Lower lobe of right lung (tissue), 2 donors: ENCODE data around the gene COTL1. TPM values are rescaled to one million over a fixed set of nuclear protein-coding genes. Genes with fewer than 3 reads are reported as not detected.
"Not testable (repeated sequence)": the region's sequence is repeated elsewhere in the genome, so short reads cannot be mapped to it uniquely, and the experiment has no call there.

Source experiments
- ATAC-seq, 2 donors: fragments of 200-7000 bp; cut with Tn5 transposase; one replicate each; pipeline ENCODE4 v1.9.1; 2020 to 2022; ENCODE audit warnings: mild to moderate bottlenecking in 2 of 2, moderate library complexity in 2 of 2
- DNase-seq: peaks from one replicate; pipeline ENCODE4 v3.0.0-alpha.2; 2020
- H3K27ac ChIP-seq: fragments of 200-600 bp; one replicate; pipeline ENCODE4 v1.8.0; 2022
- H3K27me3 ChIP-seq: fragments of 200-600 bp; one replicate; pipeline ENCODE4 v1.8.0; 2022; ENCODE audit warnings: low read depth
- H3K36me3 ChIP-seq: fragments of 200-600 bp; one replicate; pipeline ENCODE4 v1.8.0; 2022; ENCODE audit warnings: mild to moderate bottlenecking
- H3K4me1 ChIP-seq: fragments of 200-600 bp; one replicate; pipeline ENCODE4 v1.8.0; 2022
- H3K4me3 ChIP-seq: fragments of 200-600 bp; one replicate; pipeline ENCODE4 v1.8.0; 2022; ENCODE audit warnings: mild to moderate bottlenecking
- H3K9me3 ChIP-seq: fragments of 200-600 bp; one replicate; pipeline ENCODE4 v1.8.0; 2022
- CTCF ChIP-seq: fragments of 200-600 bp; IDR thresholded peaks from one replicate; pipeline ENCODE4 v1.8.0; 2022; ENCODE audit warnings: antibody characterized with exemption, mild to moderate bottlenecking
- intact Hi-C: fragments of 100-400 bp; cut with DNase I; formaldehyde crosslinking; loops from one replicate; pipeline ENCODE4 v1.11.0; 2022
- total RNA-seq: library from RNA; stranded (reverse); fragmentation: NEBNext Ultra II Directional; extraction: Animal tissue kit (Norgen Biotek cat#: 25700); gene quantifications from one replicate; pipeline ENCODE4 v1.2.1, GENCODE V29; 2021
- donor health status: DM: no; HTN: yes; CAD: no; lungs with severe emphysema.

COTL1 gene
- total RNA-seq, 1 donor from 2014 or later = 221 TPM

GRCh38 chr16:84559311-84559932 is 58.5 kb downstream of the COTL1 start:
- Histone ChIP-seq H3K9me3 (no peaks in the 10 kb centered on the region), H3K27ac (no peak overlapping the region), H3K4me3 (no peak overlapping the region), H3K27me3 (no peaks in the 10 kb centered on the region), H3K4me1 (peaks cover 6% of the 10 kb centered on the region), H3K36me3 (no peaks in the 10 kb centered on the region)
- intact Hi-C loops = no loop called here
- no peak for DNase-seq
- no peak for TF ChIP-seq CTCF
- no peak for ATAC-seq

DNA sequence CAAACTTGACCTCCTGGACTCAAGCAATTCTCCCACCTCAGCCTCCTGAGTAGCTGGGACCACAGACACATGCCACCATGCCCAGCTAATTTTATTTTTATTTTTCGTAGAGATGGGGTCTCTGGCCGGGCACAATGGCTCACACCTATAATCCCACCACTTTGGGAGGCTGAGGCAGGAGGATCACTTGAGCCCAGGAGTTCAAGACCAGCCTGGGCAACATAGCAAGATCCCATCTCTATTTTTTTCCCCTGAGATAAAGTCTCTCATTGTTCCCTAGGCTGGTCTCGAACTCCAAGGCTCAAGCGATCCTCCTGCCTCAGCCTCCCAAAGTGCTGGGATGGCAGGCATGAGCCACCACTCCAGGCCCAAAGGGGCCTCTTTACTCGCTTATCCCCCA is 59.0 kb downstream of the COTL1 start:
- H3K27me3 ChIP-seq, intact Hi-C loops, H3K36me3 ChIP-seq, H3K9me3 ChIP-seq, H3K4me3 ChIP-seq, H3K4me1 ChIP-seq, H3K27ac ChIP-seq, ATAC-seq: not testable (repeated sequence)
- DNase-seq = peak; percentile 5

DNA sequence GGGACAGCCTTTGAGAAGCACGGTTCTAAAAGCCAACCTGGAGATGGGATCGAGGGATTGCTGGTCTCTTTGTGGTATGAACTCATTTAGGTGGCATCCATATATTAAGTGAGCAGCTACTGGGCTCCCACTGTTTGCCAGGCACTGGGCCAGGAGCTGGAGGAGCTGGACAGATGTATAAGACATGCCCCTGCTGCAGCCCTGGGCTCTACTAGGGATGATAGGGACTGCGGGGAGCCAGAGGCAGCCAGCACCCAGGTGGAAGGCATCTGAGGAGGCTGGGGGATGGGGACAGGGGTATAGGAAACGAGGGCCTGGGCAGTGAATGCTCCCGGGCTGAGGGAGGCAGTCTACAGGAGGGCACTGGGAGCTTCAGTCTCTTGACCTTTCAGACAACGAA is 60.4 kb downstream of the COTL1 start:
- H3K9me3 ChIP-seq = no peaks in the 10 kb centered on the region

DNA sequence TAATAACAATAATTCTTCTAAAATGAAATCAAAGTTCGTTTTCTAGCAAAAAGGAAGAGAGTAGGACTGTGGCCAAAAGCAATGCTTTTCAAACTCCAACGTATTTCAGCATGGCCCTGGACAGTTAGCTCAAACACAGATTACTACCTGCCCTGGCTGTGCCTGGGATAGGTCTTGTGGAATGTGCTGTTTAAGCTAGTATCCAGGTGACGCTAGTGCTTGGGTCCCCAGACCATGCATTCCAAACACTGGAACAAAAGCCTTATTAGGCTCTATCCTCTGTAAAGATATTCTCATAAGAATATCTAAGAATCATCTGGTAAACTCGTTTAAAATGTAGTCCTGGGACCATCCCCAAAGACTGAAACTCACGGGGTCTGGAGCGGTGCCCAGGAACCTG is 60.8 kb downstream of the COTL1 start:
- H3K4me3 ChIP-seq = no peak overlapping the region
- intact Hi-C loops = no loop called here
- no peak for TF ChIP-seq CTCF
- DNase-seq (no peak), ATAC-seq (no peak)
- no peaks in the 10 kb centered on the region for H3K9me3 ChIP-seq
- no peak overlapping the region for H3K27ac ChIP-seq
- no peaks in the 10 kb centered on the region for H3K36me3 ChIP-seq
- no peaks in the 10 kb centered on the region for H3K27me3 ChIP-seq
- no peaks in the 10 kb centered on the region for H3K4me1 ChIP-seq

More for the DNA sequence above, 60.4 kb downstream of the COTL1 start:
- Histone ChIP-seq H3K27ac (no peak overlapping the region), H3K27me3 (no peaks in the 10 kb centered on the region), H3K4me1 (no peaks in the 10 kb centered on the region), H3K36me3 (no peaks in the 10 kb centered on the region), H3K4me3 (no peak overlapping the region)
- peak; percentile 27 for DNase-seq
- intact Hi-C loops = no loop called here
- no peak for TF ChIP-seq CTCF
- ATAC-seq = no peak

DNA sequence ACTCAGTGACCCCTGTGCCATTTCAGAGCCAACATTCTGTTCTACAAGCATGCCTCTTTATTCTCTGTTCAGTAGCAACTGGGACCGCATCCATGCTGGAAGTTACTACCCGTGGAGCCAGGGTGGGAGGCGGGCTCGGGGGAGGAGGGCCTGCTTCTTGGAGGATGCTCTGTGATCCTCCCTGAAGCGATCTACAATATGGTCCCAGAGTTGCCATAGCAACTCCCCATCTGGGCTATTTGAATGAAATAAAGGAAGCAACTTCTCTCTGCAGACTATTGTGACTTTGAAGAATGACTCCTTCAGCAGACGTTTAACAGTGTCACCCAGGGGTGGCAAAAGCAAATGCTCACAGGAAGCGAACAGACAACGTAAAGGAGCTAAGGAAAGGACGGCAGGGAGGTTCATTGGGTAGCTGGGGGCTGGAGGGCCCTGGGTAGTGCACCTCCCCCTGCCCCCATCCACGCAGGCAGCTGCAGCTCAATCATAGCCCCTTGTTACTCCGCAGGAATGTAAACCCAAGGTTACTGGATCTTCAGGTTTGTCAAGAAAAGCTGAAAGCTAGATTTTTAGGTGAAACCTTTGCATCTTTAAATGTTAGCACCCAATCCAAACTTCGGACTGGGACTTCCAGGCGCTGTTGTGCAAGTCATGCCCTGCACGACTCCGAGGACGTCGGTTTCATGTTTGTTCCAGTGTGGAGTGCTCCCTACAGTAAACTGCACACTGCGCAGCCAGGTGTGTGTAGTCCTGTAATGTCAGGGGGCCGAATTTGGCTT is 62.3 kb downstream of the COTL1 start:
- ATAC-seq = no peak
- intact Hi-C loops = no loop called here
- TF ChIP-seq CTCF = no peak
- no peaks in the 10 kb centered on the region for H3K9me3 ChIP-seq
- DNase-seq = no peak
- H3K4me1 ChIP-seq = no peaks in the 10 kb centered on the region
- no peaks in the 10 kb centered on the region for H3K36me3 ChIP-seq
- H3K4me3 ChIP-seq = no peak overlapping the region
- H3K27ac ChIP-seq = no peak overlapping the region
- no peaks in the 10 kb centered on the region for H3K27me3 ChIP-seq

DNA sequence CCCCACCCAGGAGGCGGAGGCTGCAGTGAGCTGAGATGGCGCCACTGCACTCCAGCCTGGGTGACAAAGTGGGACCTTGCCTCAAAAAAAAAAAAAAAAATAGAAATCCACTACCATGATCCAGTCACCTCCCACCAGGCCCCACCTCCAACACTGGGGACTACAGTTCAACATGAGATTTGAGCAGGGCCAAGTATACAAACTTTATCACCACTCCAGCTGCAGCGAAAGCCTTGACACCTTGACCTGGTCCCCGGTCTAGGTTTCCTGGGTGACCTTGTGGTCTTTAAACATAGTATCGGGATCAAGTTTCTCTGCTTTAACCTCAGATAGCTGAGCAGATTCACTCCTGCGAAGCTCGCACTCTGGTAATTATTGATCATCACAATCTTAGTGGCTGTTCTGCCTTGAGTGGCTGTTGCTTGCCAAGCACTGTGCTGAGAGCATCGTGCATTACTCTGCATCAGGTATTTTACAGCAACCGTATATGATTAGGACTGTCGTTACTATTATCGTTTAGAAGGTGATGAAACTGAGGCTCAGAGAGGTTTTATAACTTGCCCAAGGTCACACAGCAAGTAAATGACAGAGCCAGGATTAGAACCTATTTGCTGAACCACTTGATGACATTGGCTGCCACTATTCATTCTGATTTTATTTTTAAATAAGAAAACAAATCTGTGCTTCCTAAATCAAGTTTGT is 63.1 kb downstream of the COTL1 start:
- H3K4me1 ChIP-seq = no peaks in the 10 kb centered on the region
- H3K9me3 ChIP-seq = no peaks in the 10 kb centered on the region
- no peak overlapping the region for H3K27ac ChIP-seq
- no peaks in the 10 kb centered on the region for H3K36me3 ChIP-seq
- DNase-seq (peak; percentile 11), ATAC-seq (no peak)
- H3K4me3 ChIP-seq = no peak overlapping the region
- no peak for TF ChIP-seq CTCF
- H3K27me3 ChIP-seq = no peaks in the 10 kb centered on the region
- intact Hi-C loops = no loop called here
